HepG2 (cell line): ENCODE measurements around the gene TNFSF15. TPM values are rescaled to one million over a fixed set of nuclear protein-coding genes. Genes with fewer than 3 reads are reported as not detected.

Source experiments
- CHD4 ChIP-seq: fragments of 200-600 bp; sonication (generic); IDR thresholded peaks from 2 replicates; pipeline ENCODE4 v1.7.0; 2017; ENCODE audit warnings: mild to moderate bottlenecking, low read length, borderline replicate concordance
- FOXM1 ChIP-seq: sonication (generic); formaldehyde crosslinking; IDR thresholded peaks from 2 replicates; pipeline ENCODE4 v1.5.0; 2020; ENCODE audit warnings: missing genetic modification reagents
- GLI4 ChIP-seq: sonication (generic); formaldehyde crosslinking; IDR thresholded peaks from 2 replicates; pipeline ENCODE4 v1.5.1; 2020; ENCODE audit warnings: missing genetic modification reagents, mild to moderate bottlenecking, moderate library complexity, borderline replicate concordance
- MBNL3 ChIP-seq: fragments of 250-450 bp; sonication (Bioruptor Pico); conservative IDR thresholded peaks from 2 replicates; pipeline ENCODE4 v1.8.0; 2022; ENCODE audit warnings: mild to moderate bottlenecking, inconsistent platforms
- MIXL1 ChIP-seq: IDR thresholded peaks from 2 replicates; pipeline ENCODE4 v1.6.1; 2016
- MYNN ChIP-seq: sonication (generic); formaldehyde crosslinking; IDR thresholded peaks from 2 replicates; pipeline ENCODE4 v1.4.0; 2020; ENCODE audit warnings: mild to moderate bottlenecking, low read depth, missing genetic modification reagents
- NCOR1 ChIP-seq: fragments of 200-600 bp; sonication (generic); IDR thresholded peaks from 2 replicates; pipeline ENCODE4 v1.7.0; 2017; ENCODE audit warnings: antibody characterized with exemption, low read length, borderline replicate concordance
- NFKB2 ChIP-seq: sonication (generic); formaldehyde crosslinking; IDR thresholded peaks from 2 replicates; pipeline ENCODE4 v1.4.0; 2020; ENCODE audit warnings: missing genetic modification reagents, borderline replicate concordance
- NKX3-1 ChIP-seq: sonication (generic); formaldehyde crosslinking; IDR thresholded peaks from 2 replicates; pipeline ENCODE4 v1.5.0; 2020; ENCODE audit warnings: missing genetic modification reagents
- POLR2A ChIP-seq, 2 experiments: IDR thresholded peaks; 2 replicates each; pipeline ENCODE4 v1.6.1; 2011; ENCODE audit warnings: low read depth in 2 of 2, low read length in 2 of 2, mild to moderate bottlenecking in 1 of 2, moderate library complexity in 1 of 2; ENCODE audit not compliant: insufficient read depth in 1 of 2
- RELA ChIP-seq: sonication (generic); formaldehyde crosslinking; IDR thresholded peaks from 2 replicates; pipeline ENCODE4 v1.4.0; 2020; ENCODE audit warnings: missing genetic modification reagents
- RFXANK ChIP-seq: IDR thresholded peaks from 2 replicates; pipeline ENCODE4 v1.6.1; 2016
- RXRB ChIP-seq: IDR thresholded peaks from 2 replicates; pipeline ENCODE4 v1.6.1; 2016; ENCODE audit warnings: borderline replicate concordance, missing genetic modification reagents, missing compliant biosample characterization
- TEAD2 ChIP-seq: sonication (generic); formaldehyde crosslinking; IDR thresholded peaks from 2 replicates; pipeline ENCODE4 v1.9.0; 2021; ENCODE audit warnings: missing genetic modification reagents
- ZKSCAN5 ChIP-seq: sonication (generic); formaldehyde crosslinking; IDR thresholded peaks from 2 replicates; pipeline ENCODE4 v1.5.1; 2020; ENCODE audit warnings: mild to moderate bottlenecking, missing genetic modification reagents
- ZNF101 ChIP-seq: sonication (generic); formaldehyde crosslinking; IDR thresholded peaks from 2 replicates; pipeline ENCODE4 v1.4.0; 2020; ENCODE audit warnings: mild to moderate bottlenecking, low read depth, missing genetic modification reagents, borderline replicate concordance
- ZNF224 ChIP-seq: sonication (generic); formaldehyde crosslinking; IDR thresholded peaks from 2 replicates; pipeline ENCODE4 v1.5.0; 2020; ENCODE audit warnings: mild to moderate bottlenecking, missing genetic modification reagents
- ZNF644 ChIP-seq: IDR thresholded peaks from 2 replicates; pipeline ENCODE4 v1.6.1; 2016; ENCODE audit warnings: low read depth
- polyA plus RNA-seq, 8 experiments: library from polyadenylated mRNA; depleted of rRNA in 3 of 8; stranded (reverse) in 7 of 8; unstranded in 1 of 8; fragments of >200 nt; fragmentation: Illumina TruSeq in 4 of 8; extraction: Trizol in 4 of 8; gene quantifications; 2 replicates each; pipeline versions ENCODE4 v1.2.1 to v1.2.3, GENCODE V29; 2011 to 2016; ENCODE audit warnings: low read depth in 4 of 8, missing spikeins in 1 of 8, mixed read lengths in 1 of 8; ENCODE audit not compliant: insufficient read depth in 1 of 8
- total RNA-seq, 5 experiments: library from RNA; depleted of rRNA; stranded (reverse); fragments of >200 nt; fragmentation: Illumina TruSeq; extraction: Trizol; gene quantifications; 2 replicates each; pipeline ENCODE4 v1.2.3, GENCODE V29; 2016; ENCODE audit warnings: low read depth in 1 of 5
- TF ChIP-seq, protein P1 (sequence below): sonication (generic); formaldehyde crosslinking; IDR thresholded peaks from 2 replicates; pipeline ENCODE4 v1.5.0; 2020; ENCODE audit warnings: missing genetic modification reagents, mild to moderate bottlenecking, borderline replicate concordance
- TF ChIP-seq, protein P2 (sequence below): sonication (generic); formaldehyde crosslinking; IDR thresholded peaks from 2 replicates; pipeline ENCODE4 v1.4.0; 2020; ENCODE audit warnings: mild to moderate bottlenecking, low read depth, missing genetic modification reagents
- TF ChIP-seq, protein P3 (sequence below): sonication (generic); formaldehyde crosslinking; IDR thresholded peaks from 2 replicates; pipeline ENCODE4 v1.5.0; 2020; ENCODE audit warnings: mild to moderate bottlenecking, low read depth, missing genetic modification reagents, borderline replicate concordance
- TF ChIP-seq, protein P4 (sequence below): sonication (generic); formaldehyde crosslinking; IDR thresholded peaks from 2 replicates; pipeline ENCODE4 v1.4.0; 2020; ENCODE audit warnings: mild to moderate bottlenecking, missing genetic modification reagents
- TF ChIP-seq, protein P5 (sequence below): sonication (generic); formaldehyde crosslinking; IDR thresholded peaks from 2 replicates; pipeline ENCODE4 v1.5.0; 2020; ENCODE audit warnings: missing genetic modification reagents
- TF ChIP-seq, protein P6 (sequence below): sonication (generic); formaldehyde crosslinking; IDR thresholded peaks from 2 replicates; pipeline ENCODE4 v1.5.0; 2020; ENCODE audit warnings: missing genetic modification reagents

The TNFSF15 gene
- total and polyA plus RNA-seq, 2 of the 13 experiments (the other 11 are each of a cell fraction or from before 2014, with no cell fraction given): 0.02 to 0.03 TPM

DNA sequence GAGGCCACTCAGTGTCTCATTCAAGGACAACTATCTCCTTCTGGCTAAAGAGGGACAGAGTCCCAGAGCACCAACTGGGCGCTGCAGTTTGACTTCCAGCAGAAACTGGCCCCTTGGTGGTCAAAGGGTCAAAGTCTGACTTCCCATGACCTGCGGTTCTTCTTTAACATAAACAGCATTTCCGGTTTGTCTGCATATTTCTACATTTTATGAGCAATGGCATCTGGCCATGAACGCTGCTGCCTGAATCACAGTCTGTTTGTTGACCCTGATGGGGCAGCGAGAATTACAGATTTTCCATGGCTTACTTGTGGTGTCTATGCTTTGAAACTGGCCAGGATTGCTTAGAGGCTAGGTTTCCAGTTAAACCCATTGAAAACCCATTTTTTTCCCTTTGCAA is 1.3 kb downstream of the TNFSF15 start (continued):
- TF ChIP-seq, protein P1, sequence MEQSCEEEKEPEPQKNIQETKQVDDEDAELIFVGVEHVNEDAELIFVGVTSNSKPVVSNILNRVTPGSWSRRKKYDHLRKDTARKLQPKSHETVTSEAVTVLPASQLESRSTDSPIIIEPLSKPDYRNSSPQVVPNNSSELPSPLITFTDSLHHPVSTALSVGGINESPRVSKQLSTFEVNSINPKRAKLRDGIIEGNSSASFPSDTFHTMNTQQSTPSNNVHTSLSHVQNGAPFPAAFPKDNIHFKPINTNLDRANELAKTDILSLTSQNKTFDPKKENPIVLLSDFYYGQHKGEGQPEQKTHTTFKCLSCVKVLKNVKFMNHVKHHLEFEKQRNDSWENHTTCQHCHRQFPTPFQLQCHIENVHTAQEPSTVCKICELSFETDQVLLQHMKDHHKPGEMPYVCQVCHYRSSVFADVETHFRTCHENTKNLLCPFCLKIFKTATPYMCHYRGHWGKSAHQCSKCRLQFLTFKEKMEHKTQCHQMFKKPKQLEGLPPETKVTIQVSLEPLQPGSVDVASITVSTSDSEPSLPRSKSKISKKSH: no peak
- no peak for TF ChIP-seq POLR2A (IDR thresholded peaks at IDR 0.05; ENCODE audit: insufficient read depth in 1 of 2, low read depth in 2 of 2, low read length in 2 of 2)
- TF ChIP-seq RXRB (CRISPR knock-in tag): peak; percentile 51; the same call in 1 of the 2 replicates
- TF ChIP-seq, protein P2, sequence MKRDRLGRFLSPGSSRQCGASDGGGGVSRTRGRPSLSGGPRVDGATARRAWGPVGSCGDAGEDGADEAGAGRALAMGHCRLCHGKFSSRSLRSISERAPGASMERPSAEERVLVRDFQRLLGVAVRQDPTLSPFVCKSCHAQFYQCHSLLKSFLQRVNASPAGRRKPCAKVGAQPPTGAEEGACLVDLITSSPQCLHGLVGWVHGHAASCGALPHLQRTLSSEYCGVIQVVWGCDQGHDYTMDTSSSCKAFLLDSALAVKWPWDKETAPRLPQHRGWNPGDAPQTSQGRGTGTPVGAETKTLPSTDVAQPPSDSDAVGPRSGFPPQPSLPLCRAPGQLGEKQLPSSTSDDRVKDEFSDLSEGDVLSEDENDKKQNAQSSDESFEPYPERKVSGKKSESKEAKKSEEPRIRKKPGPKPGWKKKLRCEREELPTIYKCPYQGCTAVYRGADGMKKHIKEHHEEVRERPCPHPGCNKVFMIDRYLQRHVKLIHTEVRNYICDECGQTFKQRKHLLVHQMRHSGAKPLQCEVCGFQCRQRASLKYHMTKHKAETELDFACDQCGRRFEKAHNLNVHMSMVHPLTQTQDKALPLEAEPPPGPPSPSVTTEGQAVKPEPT (CRISPR knock-in tag): no peak
- TF ChIP-seq ZNF224: no peak
- no peak for TF ChIP-seq ZKSCAN5
- no peak for TF ChIP-seq MYNN
- TF ChIP-seq, protein P3, sequence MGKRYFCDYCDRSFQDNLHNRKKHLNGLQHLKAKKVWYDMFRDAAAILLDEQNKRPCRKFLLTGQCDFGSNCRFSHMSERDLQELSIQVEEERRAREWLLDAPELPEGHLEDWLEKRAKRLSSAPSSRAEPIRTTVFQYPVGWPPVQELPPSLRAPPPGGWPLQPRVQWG: no peak
- TF ChIP-seq TEAD2 (CRISPR knock-in tag): no peak
- no peak for TF ChIP-seq CHD4
- TF ChIP-seq, protein P4, sequence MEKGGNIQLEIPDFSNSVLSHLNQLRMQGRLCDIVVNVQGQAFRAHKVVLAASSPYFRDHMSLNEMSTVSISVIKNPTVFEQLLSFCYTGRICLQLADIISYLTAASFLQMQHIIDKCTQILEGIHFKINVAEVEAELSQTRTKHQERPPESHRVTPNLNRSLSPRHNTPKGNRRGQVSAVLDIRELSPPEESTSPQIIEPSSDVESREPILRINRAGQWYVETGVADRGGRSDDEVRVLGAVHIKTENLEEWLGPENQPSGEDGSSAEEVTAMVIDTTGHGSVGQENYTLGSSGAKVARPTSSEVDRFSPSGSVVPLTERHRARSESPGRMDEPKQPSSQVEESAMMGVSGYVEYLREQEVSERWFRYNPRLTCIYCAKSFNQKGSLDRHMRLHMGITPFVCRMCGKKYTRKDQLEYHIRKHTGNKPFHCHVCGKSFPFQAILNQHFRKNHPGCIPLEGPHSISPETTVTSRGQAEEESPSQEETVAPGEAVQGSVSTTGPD: no peak
- peak; percentile 63; the same call in 1 of the 2 replicates for TF ChIP-seq NCOR1
- TF ChIP-seq ZNF644 (CRISPR knock-in tag): no peak
- no peak for TF ChIP-seq MBNL3 (CRISPR knock-in tag)
- no peak for TF ChIP-seq NFKB2 (CRISPR knock-in tag)
- TF ChIP-seq ZNF101 (CRISPR knock-in tag): no peak
- TF ChIP-seq NKX3-1 (CRISPR knock-in tag): no peak
- no peak for TF ChIP-seq GLI4 (CRISPR knock-in tag)
- TF ChIP-seq, protein P5, sequence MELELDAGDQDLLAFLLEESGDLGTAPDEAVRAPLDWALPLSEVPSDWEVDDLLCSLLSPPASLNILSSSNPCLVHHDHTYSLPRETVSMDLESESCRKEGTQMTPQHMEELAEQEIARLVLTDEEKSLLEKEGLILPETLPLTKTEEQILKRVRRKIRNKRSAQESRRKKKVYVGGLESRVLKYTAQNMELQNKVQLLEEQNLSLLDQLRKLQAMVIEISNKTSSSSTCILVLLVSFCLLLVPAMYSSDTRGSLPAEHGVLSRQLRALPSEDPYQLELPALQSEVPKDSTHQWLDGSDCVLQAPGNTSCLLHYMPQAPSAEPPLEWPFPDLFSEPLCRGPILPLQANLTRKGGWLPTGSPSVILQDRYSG (CRISPR knock-in tag): no peak
- TF ChIP-seq RELA (CRISPR knock-in tag): no peak
- TF ChIP-seq, protein P6, sequence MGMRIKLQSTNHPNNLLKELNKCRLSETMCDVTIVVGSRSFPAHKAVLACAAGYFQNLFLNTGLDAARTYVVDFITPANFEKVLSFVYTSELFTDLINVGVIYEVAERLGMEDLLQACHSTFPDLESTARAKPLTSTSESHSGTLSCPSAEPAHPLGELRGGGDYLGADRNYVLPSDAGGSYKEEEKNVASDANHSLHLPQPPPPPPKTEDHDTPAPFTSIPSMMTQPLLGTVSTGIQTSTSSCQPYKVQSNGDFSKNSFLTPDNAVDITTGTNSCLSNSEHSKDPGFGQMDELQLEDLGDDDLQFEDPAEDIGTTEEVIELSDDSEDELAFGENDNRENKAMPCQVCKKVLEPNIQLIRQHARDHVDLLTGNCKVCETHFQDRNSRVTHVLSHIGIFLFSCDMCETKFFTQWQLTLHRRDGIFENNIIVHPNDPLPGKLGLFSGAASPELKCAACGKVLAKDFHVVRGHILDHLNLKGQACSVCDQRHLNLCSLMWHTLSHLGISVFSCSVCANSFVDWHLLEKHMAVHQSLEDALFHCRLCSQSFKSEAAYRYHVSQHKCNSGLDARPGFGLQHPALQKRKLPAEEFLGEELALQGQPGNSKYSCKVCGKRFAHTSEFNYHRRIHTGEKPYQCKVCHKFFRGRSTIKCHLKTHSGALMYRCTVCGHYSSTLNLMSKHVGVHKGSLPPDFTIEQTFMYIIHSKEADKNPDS (CRISPR knock-in tag): no peak
- no peak for TF ChIP-seq MIXL1 (CRISPR knock-in tag)
- no peak for TF ChIP-seq FOXM1
- TF ChIP-seq RFXANK (CRISPR knock-in tag): no peak
